ENCODE data around the gene GREB1L.
"Not testable (repeated sequence)": the region's sequence is repeated elsewhere in the genome, so short reads cannot be mapped to it uniquely, and the experiment has no call there.

GREB1L gene

GRCh38 chr18:21362831-21363230 is 120.8 kb downstream of the GREB1L start:
- H3K27me3 Mint-ChIP-seq: peaks cover 13% of the 10 kb centered on the region
- no peaks in the 10 kb centered on the region for H3K4me1 Mint-ChIP-seq
- no peaks in the 10 kb centered on the region for H3K9me3 Mint-ChIP-seq

GRCh38 chr18:21363348-21363747 is 121.3 kb downstream of the GREB1L start:
- Mint-ChIP-seq H3K27ac (no peak overlapping the region), H3K27me3 (peaks cover 13% of the 10 kb centered on the region), H3K9me3 (no peaks in the 10 kb centered on the region), H3K4me3 (no peak overlapping the region), H3K36me3 (no peaks in the 10 kb centered on the region), H3K4me1 (no peaks in the 10 kb centered on the region)

More at GRCh38 chr18:21362831-21363230, 120.8 kb downstream of the GREB1L start:
- Mint-ChIP-seq H3K4me3 (no peak overlapping the region), H3K36me3 (no peaks in the 10 kb centered on the region), H3K27ac (no peak overlapping the region)

- no peak overlapping the region for H3K4me3 Mint-ChIP-seq
- H3K27me3 Mint-ChIP-seq: peaks cover 14% of the 10 kb centered on the region
- no peaks in the 10 kb centered on the region for H3K9me3 Mint-ChIP-seq
- no peak overlapping the region for H3K27ac Mint-ChIP-seq
- no peaks in the 10 kb centered on the region for H3K36me3 Mint-ChIP-seq
- no peaks in the 10 kb centered on the region for H3K4me1 Mint-ChIP-seq
These were observed 122.4 kb downstream of the GREB1L start for GRCh38 chr18:21364471-21364870.

GRCh38 chr18:21366896-21367295 is 124.9 kb downstream of the GREB1L start:
- Mint-ChIP-seq H3K9me3 (no peaks in the 10 kb centered on the region), H3K4me3 (no peak overlapping the region), H3K36me3 (no peaks in the 10 kb centered on the region), H3K27ac (no peak overlapping the region), H3K27me3 (peaks cover 7% of the 10 kb centered on the region), H3K4me1 (no peaks in the 10 kb centered on the region)

GRCh38 chr18:21369146-21369545 is 127.1 kb downstream of the GREB1L start:
- Mint-ChIP-seq H3K4me1 (no peaks in the 10 kb centered on the region), H3K9me3 (no peaks in the 10 kb centered on the region), H3K27me3 (peaks cover 7% of the 10 kb centered on the region), H3K36me3 (no peaks in the 10 kb centered on the region), H3K27ac (no peak overlapping the region), H3K4me3 (no peak overlapping the region)

- not testable (repeated sequence) for H3K27ac Mint-ChIP-seq, H3K27me3 Mint-ChIP-seq, H3K4me1 Mint-ChIP-seq, H3K36me3 Mint-ChIP-seq, H3K9me3 Mint-ChIP-seq, H3K4me3 Mint-ChIP-seq
These were observed 127.6 kb downstream of the GREB1L start for GRCh38 chr18:21369597-21369996.

GRCh38 chr18:21383031-21383430 is 141.0 kb downstream of the GREB1L start:
- no peaks in the 10 kb centered on the region for H3K9me3 Mint-ChIP-seq
- H3K4me3 Mint-ChIP-seq: no peak overlapping the region
- no peaks in the 10 kb centered on the region for H3K27me3 Mint-ChIP-seq
- no peaks in the 10 kb centered on the region for H3K4me1 Mint-ChIP-seq
- no peaks in the 10 kb centered on the region for H3K36me3 Mint-ChIP-seq
- no peak overlapping the region for H3K27ac Mint-ChIP-seq

- no peak overlapping the region for H3K27ac Mint-ChIP-seq
- H3K4me1 Mint-ChIP-seq: no peaks in the 10 kb centered on the region
- no peak overlapping the region for H3K4me3 Mint-ChIP-seq
- peaks cover 10% of the 10 kb centered on the region for H3K27me3 Mint-ChIP-seq
- no peaks in the 10 kb centered on the region for H3K36me3 Mint-ChIP-seq
- no peaks in the 10 kb centered on the region for H3K9me3 Mint-ChIP-seq
These were observed 144.7 kb downstream of the GREB1L start for GRCh38 chr18:21386523-21387240.

GRCh38 chr18:21387886-21388285 is 145.9 kb downstream of the GREB1L start:
- Mint-ChIP-seq H3K36me3 (no peaks in the 10 kb centered on the region), H3K4me1 (no peaks in the 10 kb centered on the region), H3K27ac (no peak overlapping the region), H3K9me3 (no peaks in the 10 kb centered on the region), H3K4me3 (no peak overlapping the region), H3K27me3 (peaks cover 10% of the 10 kb centered on the region)

GRCh38 chr18:21389283-21389682 is 147.3 kb downstream of the GREB1L start:
- Mint-ChIP-seq H3K9me3 (no peaks in the 10 kb centered on the region), H3K4me3 (no peak overlapping the region), H3K4me1 (no peaks in the 10 kb centered on the region), H3K27me3 (peaks cover 10% of the 10 kb centered on the region), H3K27ac (no peak overlapping the region), H3K36me3 (no peaks in the 10 kb centered on the region)

- no peak overlapping the region for H3K27ac Mint-ChIP-seq
- no peaks in the 10 kb centered on the region for H3K9me3 Mint-ChIP-seq
- no peaks in the 10 kb centered on the region for H3K36me3 Mint-ChIP-seq
- H3K4me1 Mint-ChIP-seq: no peaks in the 10 kb centered on the region
- peaks cover 11% of the 10 kb centered on the region for H3K27me3 Mint-ChIP-seq
- no peak overlapping the region for H3K4me3 Mint-ChIP-seq
These were observed 147.9 kb downstream of the GREB1L start for GRCh38 chr18:21389903-21390302.

GRCh38 chr18:21391074-21391673 is 149.1 kb downstream of the GREB1L start:
- Mint-ChIP-seq H3K4me3 (no peak overlapping the region), H3K36me3 (no peaks in the 10 kb centered on the region), H3K9me3 (no peaks in the 10 kb centered on the region), H3K27ac (no peak overlapping the region), H3K4me1 (no peaks in the 10 kb centered on the region), H3K27me3 (peaks cover 14% of the 10 kb centered on the region)

- no peak overlapping the region for H3K27ac Mint-ChIP-seq
- H3K36me3 Mint-ChIP-seq: no peaks in the 10 kb centered on the region
- H3K9me3 Mint-ChIP-seq: no peaks in the 10 kb centered on the region
- peaks cover 11% of the 10 kb centered on the region for H3K27me3 Mint-ChIP-seq
- H3K4me3 Mint-ChIP-seq: no peak overlapping the region
- H3K4me1 Mint-ChIP-seq: no peaks in the 10 kb centered on the region
These were observed 152.0 kb downstream of the GREB1L start for GRCh38 chr18:21393986-21394385.

- H3K27ac Mint-ChIP-seq: no peak overlapping the region
These were observed 156.1 kb downstream of the GREB1L start for GRCh38 chr18:21398121-21398520.

GRCh38 chr18:21402272-21402671 is 160.2 kb downstream of the GREB1L start:
- H3K4me3 Mint-ChIP-seq: no peak overlapping the region
- H3K27ac Mint-ChIP-seq: no peak overlapping the region
- no peaks in the 10 kb centered on the region for H3K4me1 Mint-ChIP-seq
- H3K27me3 Mint-ChIP-seq: no peaks in the 10 kb centered on the region
- H3K36me3 Mint-ChIP-seq: no peaks in the 10 kb centered on the region
- H3K9me3 Mint-ChIP-seq: no peaks in the 10 kb centered on the region

More at GRCh38 chr18:21398121-21398520, 156.1 kb downstream of the GREB1L start:
- H3K9me3 Mint-ChIP-seq: no peaks in the 10 kb centered on the region
- no peaks in the 10 kb centered on the region for H3K36me3 Mint-ChIP-seq
- H3K27me3 Mint-ChIP-seq: peaks cover 4% of the 10 kb centered on the region
- no peak overlapping the region for H3K4me3 Mint-ChIP-seq
- H3K4me1 Mint-ChIP-seq: no peaks in the 10 kb centered on the region

- H3K9me3 Mint-ChIP-seq: no peaks in the 10 kb centered on the region
- H3K4me1 Mint-ChIP-seq: no peaks in the 10 kb centered on the region
- no peaks in the 10 kb centered on the region for H3K36me3 Mint-ChIP-seq
- H3K27me3 Mint-ChIP-seq: peaks cover 3% of the 10 kb centered on the region
- no peak overlapping the region for H3K4me3 Mint-ChIP-seq
- no peak overlapping the region for H3K27ac Mint-ChIP-seq
These were observed 162.4 kb downstream of the GREB1L start for GRCh38 chr18:21404426-21404825.
